ENCODE measurements around the gene FOCAD. TPM values are rescaled to one million over a fixed set of nuclear protein-coding genes. Genes with fewer than 3 reads are reported as not detected.

FOCAD gene
- total RNA-seq, 2 experiments from 2014 or later: 13.8 to 18.5 TPM

- CTCF ChIA-PET (ENCODE audit: unreplicated experiment): no interaction called here
- BruUV-seq (replicated peaks): no TSS peak
Measured at GRCh38 chr9:20811872-20812271, 127.8 kb downstream of the FOCAD start.

GRCh38 chr9:20815923-20816703, 132.1 kb downstream of the FOCAD start:
- DNase-seq (ENCODE audit: low spot score): no peak
- no peak overlapping the region for H3K4me2 ChIP-seq (ENCODE audit: low read length)
- POLR2A ChIA-PET: no interaction called here
- no peaks in the 10 kb centered on the region for H3K36me3 ChIP-seq (ENCODE audit: insufficient read depth, low read length)
- H2AFZ ChIP-seq (ENCODE audit: low read length): no peak overlapping the region
- no peak overlapping the region for H3K27ac ChIP-seq (ENCODE audit: low read depth, low read length, poor library complexity, severe bottlenecking)
- no peak overlapping the region for H3K4me3 ChIP-seq (ENCODE audit: low read depth, low read length, poor library complexity, severe bottlenecking)
- BruUV-seq (replicated peaks): no TSS peak
- CTCF ChIA-PET (ENCODE audit: unreplicated experiment): no interaction called here
- H3K9me3 ChIP-seq (ENCODE audit: low read length): no peaks in the 10 kb centered on the region
- intact Hi-C loops (cut with micrococcal nuclease; ENCODE audit: unreplicated experiment): no loop called here
- H4K20me1 ChIP-seq (ENCODE audit: insufficient read depth, low read length): no peaks in the 10 kb centered on the region
- TF ChIP-seq, protein P1, sequence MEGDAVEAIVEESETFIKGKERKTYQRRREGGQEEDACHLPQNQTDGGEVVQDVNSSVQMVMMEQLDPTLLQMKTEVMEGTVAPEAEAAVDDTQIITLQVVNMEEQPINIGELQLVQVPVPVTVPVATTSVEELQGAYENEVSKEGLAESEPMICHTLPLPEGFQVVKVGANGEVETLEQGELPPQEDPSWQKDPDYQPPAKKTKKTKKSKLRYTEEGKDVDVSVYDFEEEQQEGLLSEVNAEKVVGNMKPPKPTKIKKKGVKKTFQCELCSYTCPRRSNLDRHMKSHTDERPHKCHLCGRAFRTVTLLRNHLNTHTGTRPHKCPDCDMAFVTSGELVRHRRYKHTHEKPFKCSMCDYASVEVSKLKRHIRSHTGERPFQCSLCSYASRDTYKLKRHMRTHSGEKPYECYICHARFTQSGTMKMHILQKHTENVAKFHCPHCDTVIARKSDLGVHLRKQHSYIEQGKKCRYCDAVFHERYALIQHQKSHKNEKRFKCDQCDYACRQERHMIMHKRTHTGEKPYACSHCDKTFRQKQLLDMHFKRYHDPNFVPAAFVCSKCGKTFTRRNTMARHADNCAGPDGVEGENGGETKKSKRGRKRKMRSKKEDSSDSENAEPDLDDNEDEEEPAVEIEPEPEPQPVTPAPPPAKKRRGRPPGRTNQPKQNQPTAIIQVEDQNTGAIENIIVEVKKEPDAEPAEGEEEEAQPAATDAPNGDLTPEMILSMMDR (conservative IDR thresholded peaks at IDR 0.05; ENCODE audit: low read length): no peak
- TF ChIP-seq EZH2phosphoT487 (IDR thresholded peaks at IDR 0.05; ENCODE audit: borderline replicate concordance, low read depth, low read length): no peak
- H3K9me2 ChIP-seq (ENCODE audit: insufficient read depth, low read length): no peaks in the 10 kb centered on the region
- H3K4me1 ChIP-seq (ENCODE audit: insufficient read depth, low read length, poor library complexity, severe bottlenecking): no peaks in the 10 kb centered on the region
- no peaks in the 10 kb centered on the region for H3K79me2 ChIP-seq (ENCODE audit: insufficient read depth, low read depth, low read length)

More at GRCh38 chr9:20811872-20812271, 127.8 kb downstream of the FOCAD start:
- intact Hi-C loops (cut with micrococcal nuclease; ENCODE audit: unreplicated experiment): no loop called here
- no peak overlapping the region for H2AFZ ChIP-seq (ENCODE audit: low read length)
- no peaks in the 10 kb centered on the region for H3K9me3 ChIP-seq (ENCODE audit: low read length)
- no peaks in the 10 kb centered on the region for H3K4me1 ChIP-seq (ENCODE audit: insufficient read depth, low read length, poor library complexity, severe bottlenecking)
- DNase-seq (ENCODE audit: low spot score): no peak
- H3K36me3 ChIP-seq (ENCODE audit: insufficient read depth, low read length): no peaks in the 10 kb centered on the region
- H3K9me2 ChIP-seq (ENCODE audit: insufficient read depth, low read length): no peaks in the 10 kb centered on the region
- H3K4me2 ChIP-seq (ENCODE audit: low read length): no peak overlapping the region
- H4K20me1 ChIP-seq (ENCODE audit: insufficient read depth, low read length): no peaks in the 10 kb centered on the region
- TF ChIP-seq, protein P1 (conservative IDR thresholded peaks at IDR 0.05; ENCODE audit: low read length): no peak
- TF ChIP-seq EZH2phosphoT487 (IDR thresholded peaks at IDR 0.05; ENCODE audit: borderline replicate concordance, low read depth, low read length): no peak
- no peak overlapping the region for H3K4me3 ChIP-seq (ENCODE audit: low read depth, low read length, poor library complexity, severe bottlenecking)
- POLR2A ChIA-PET: no interaction called here
- H3K79me2 ChIP-seq (ENCODE audit: insufficient read depth, low read depth, low read length): no peaks in the 10 kb centered on the region
- no peak overlapping the region for H3K27ac ChIP-seq (ENCODE audit: low read depth, low read length, poor library complexity, severe bottlenecking)

- H3K9me3 ChIP-seq (ENCODE audit: low read length): no peaks in the 10 kb centered on the region
- DNase-seq (ENCODE audit: low spot score): no peak
- no peaks in the 10 kb centered on the region for H3K36me3 ChIP-seq (ENCODE audit: insufficient read depth, low read length)
- H4K20me1 ChIP-seq (ENCODE audit: insufficient read depth, low read length): no peaks in the 10 kb centered on the region
- no peak overlapping the region for H2AFZ ChIP-seq (ENCODE audit: low read length)
- H3K4me1 ChIP-seq (ENCODE audit: insufficient read depth, low read length, poor library complexity, severe bottlenecking): no peaks in the 10 kb centered on the region
- H3K9me2 ChIP-seq (ENCODE audit: insufficient read depth, low read length): no peaks in the 10 kb centered on the region
- H3K4me2 ChIP-seq (ENCODE audit: low read length): no peak overlapping the region
- no peaks in the 10 kb centered on the region for H3K79me2 ChIP-seq (ENCODE audit: insufficient read depth, low read depth, low read length)
- H3K4me3 ChIP-seq (ENCODE audit: low read depth, low read length, poor library complexity, severe bottlenecking): no peak overlapping the region
- intact Hi-C loops (cut with micrococcal nuclease; ENCODE audit: unreplicated experiment): no loop called here
- TF ChIP-seq, protein P1 (conservative IDR thresholded peaks at IDR 0.05; ENCODE audit: low read length): no peak
- no peak for TF ChIP-seq EZH2phosphoT487 (IDR thresholded peaks at IDR 0.05; ENCODE audit: borderline replicate concordance, low read depth, low read length)
- H3K27ac ChIP-seq (ENCODE audit: low read depth, low read length, poor library complexity, severe bottlenecking): no peak overlapping the region
- ChIA-PET CTCF (ENCODE audit: unreplicated experiment) (no interaction called here), POLR2A (interaction anchor here (0.7 kb wide), 1 partner anchor 382 kb away, joined by 3 read pairs; no protein-coding TSS in a partner anchor)
- BruUV-seq (replicated peaks): no TSS peak
Measured at GRCh38 chr9:20823051-20823450, 139.0 kb downstream of the FOCAD start.
